HG03457 (cell line): Measurements from ENCODE around the gene CYP2C19.
"Not testable (repeated sequence)": the region's sequence is repeated elsewhere in the genome, so short reads cannot be mapped to it uniquely, and the experiment has no call there.

Experiments
- ATAC-seq: cut with Tn5 transposase; IDR thresholded peaks from one replicate; pipeline ENCODE4 v1.9.1; 2021; ENCODE audit warnings: moderate number of reproducible peaks; ENCODE audit not compliant: unreplicated experiment

The CYP2C19 gene

GRCh38 chr10:94878649-94879048, 116.2 kb downstream of the CYP2C19 start:
- ATAC-seq: no peak

GRCh38 chr10:94879214-94879613, 116.7 kb downstream of the CYP2C19 start:
- ATAC-seq: no peak

GRCh38 chr10:94889123-94889522, 126.6 kb downstream of the CYP2C19 start:
- ATAC-seq: no peak

GRCh38 chr10:94890264-94891022, 128.0 kb downstream of the CYP2C19 start:
- ATAC-seq: no peak

GRCh38 chr10:94898414-94898813, 135.9 kb downstream of the CYP2C19 start:
- not testable (repeated sequence) for ATAC-seq

GRCh38 chr10:94902080-94902479, 139.6 kb downstream of the CYP2C19 start:
- ATAC-seq: no peak

- peak; percentile 83 for ATAC-seq
Measured at GRCh38 chr10:94902570-94902969, 140.1 kb downstream of the CYP2C19 start.
